Measurements from ENCODE around the gene CDK19.
"Not testable (repeated sequence)": the region's sequence is repeated elsewhere in the genome, so short reads cannot be mapped to it uniquely, and the experiment has no call there.

CDK19 gene

GRCh38 chr6:110731196-110731595 lies 84.1 kb downstream of the CDK19 start:
- no peak for TF ChIP-seq MAX (IDR thresholded peaks at IDR 0.05; ENCODE audit: low read depth, low read length)
- no peak for TF ChIP-seq CTCF (IDR thresholded peaks at IDR 0.05; ENCODE audit: low read depth, low read length)
- TF ChIP-seq MYC (IDR thresholded peaks at IDR 0.05; ENCODE audit: low read depth, low read length): no peak
- TF ChIP-seq POLR2A (IDR thresholded peaks at IDR 0.05; ENCODE audit: extremely low read depth, insufficient read length): no peak
- no peak for DNase-seq (ENCODE audit: low read depth)
- H3K4me3 ChIP-seq (ENCODE audit: low read depth, low read length): no peak overlapping the region

- TF ChIP-seq POLR2A (IDR thresholded peaks at IDR 0.05; ENCODE audit: extremely low read depth, insufficient read length): no peak
- no peak for TF ChIP-seq MAX (IDR thresholded peaks at IDR 0.05; ENCODE audit: low read depth, low read length)
- no peak for TF ChIP-seq CTCF (IDR thresholded peaks at IDR 0.05; ENCODE audit: low read depth, low read length)
- no peak for TF ChIP-seq MYC (IDR thresholded peaks at IDR 0.05; ENCODE audit: low read depth, low read length)
- DNase-seq (ENCODE audit: low read depth): no peak
- H3K4me3 ChIP-seq (ENCODE audit: low read depth, low read length): no peak overlapping the region
Measured at GRCh38 chr6:110728501-110728900, 86.8 kb downstream of the CDK19 start.

- DNase-seq (ENCODE audit: low read depth): no peak
- TF ChIP-seq CTCF (IDR thresholded peaks at IDR 0.05; ENCODE audit: low read depth, low read length) (no peak), POLR2A (IDR thresholded peaks at IDR 0.05; ENCODE audit: extremely low read depth, insufficient read length) (no peak), MYC (IDR thresholded peaks at IDR 0.05; ENCODE audit: low read depth, low read length) (no peak), MAX (IDR thresholded peaks at IDR 0.05; ENCODE audit: low read depth, low read length) (no peak)
- no peak overlapping the region for H3K4me3 ChIP-seq (ENCODE audit: low read depth, low read length)
Measured at GRCh38 chr6:110723017-110723416, 92.3 kb downstream of the CDK19 start.

GRCh38 chr6:110720066-110720465 lies 95.2 kb downstream of the CDK19 start:
- TF ChIP-seq MAX (IDR thresholded peaks at IDR 0.05; ENCODE audit: low read depth, low read length): no peak
- no peak for TF ChIP-seq POLR2A (IDR thresholded peaks at IDR 0.05; ENCODE audit: extremely low read depth, insufficient read length)
- TF ChIP-seq MYC (IDR thresholded peaks at IDR 0.05; ENCODE audit: low read depth, low read length): no peak
- no peak for TF ChIP-seq CTCF (IDR thresholded peaks at IDR 0.05; ENCODE audit: low read depth, low read length)
- H3K4me3 ChIP-seq (ENCODE audit: low read depth, low read length): no peak overlapping the region
- DNase-seq (ENCODE audit: low read depth): no peak

- DNase-seq (ENCODE audit: low read depth); H3K4me3 ChIP-seq (ENCODE audit: low read depth, low read length): not testable (repeated sequence)
Measured at GRCh38 chr6:110719601-110720000, 95.7 kb downstream of the CDK19 start.

- H3K4me3 ChIP-seq (ENCODE audit: low read depth, low read length): no peak overlapping the region
Measured at GRCh38 chr6:110714143-110714542, 101.1 kb downstream of the CDK19 start.

More at GRCh38 chr6:110714143-110714542, 101.1 kb downstream of the CDK19 start:
- TF ChIP-seq MAX (IDR thresholded peaks at IDR 0.05; ENCODE audit: low read depth, low read length) (no peak), POLR2A (IDR thresholded peaks at IDR 0.05; ENCODE audit: extremely low read depth, insufficient read length) (no peak), MYC (IDR thresholded peaks at IDR 0.05; ENCODE audit: low read depth, low read length) (no peak), CTCF (IDR thresholded peaks at IDR 0.05; ENCODE audit: low read depth, low read length) (no peak)
- no peak for DNase-seq (ENCODE audit: low read depth)

All from NB4 (cell line).